Measurements from ENCODE around the gene FBXO28.
"Not testable (repeated sequence)": the region's sequence is repeated elsewhere in the genome, so short reads cannot be mapped to it uniquely, and the experiment has no call there.

The FBXO28 gene

DNA sequence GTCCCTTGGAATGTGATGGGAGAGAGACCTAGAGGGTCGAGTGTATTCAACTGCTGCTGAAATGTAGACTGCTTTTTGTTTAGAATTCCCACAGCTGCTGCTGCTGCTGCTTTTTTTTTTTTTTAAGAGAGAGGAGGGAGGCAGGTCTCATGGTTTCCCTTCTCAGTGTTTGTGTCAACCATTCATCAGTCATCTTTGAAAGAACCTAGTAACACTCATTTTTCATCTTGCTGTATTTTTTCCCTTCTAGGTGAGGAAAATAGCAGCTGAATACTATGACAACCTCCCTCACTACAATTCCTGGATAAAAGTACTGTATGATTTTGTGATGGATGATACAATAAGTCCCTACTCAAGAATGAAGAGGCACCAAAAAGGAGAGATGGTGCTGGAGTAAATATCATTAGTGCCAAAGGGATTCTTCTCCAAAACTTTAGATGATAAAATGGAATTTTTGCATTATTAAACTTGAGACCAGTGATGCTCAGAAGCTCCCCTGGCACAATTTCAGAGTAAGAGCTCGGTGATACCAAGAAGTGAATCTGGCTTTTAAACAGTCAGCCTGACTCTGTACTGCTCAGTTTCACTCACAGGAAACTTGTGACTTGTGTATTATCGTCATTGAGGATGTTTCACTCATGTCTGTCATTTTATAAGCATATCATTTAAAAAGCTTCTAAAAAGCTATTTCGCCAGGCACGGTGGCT is 78.3 kb downstream of the FBXO28 start:
- no peak for DNase-seq

- DNase-seq = no peak
Measured at GRCh38 chr1:224193319-224193966, 79.5 kb downstream of the FBXO28 start.

GRCh38 chr1:224196813-224197600 is 83.1 kb downstream of the FBXO28 start:
- no peak for DNase-seq

GRCh38 chr1:224198572-224198971 is 84.7 kb downstream of the FBXO28 start:
- no peak for DNase-seq

DNA sequence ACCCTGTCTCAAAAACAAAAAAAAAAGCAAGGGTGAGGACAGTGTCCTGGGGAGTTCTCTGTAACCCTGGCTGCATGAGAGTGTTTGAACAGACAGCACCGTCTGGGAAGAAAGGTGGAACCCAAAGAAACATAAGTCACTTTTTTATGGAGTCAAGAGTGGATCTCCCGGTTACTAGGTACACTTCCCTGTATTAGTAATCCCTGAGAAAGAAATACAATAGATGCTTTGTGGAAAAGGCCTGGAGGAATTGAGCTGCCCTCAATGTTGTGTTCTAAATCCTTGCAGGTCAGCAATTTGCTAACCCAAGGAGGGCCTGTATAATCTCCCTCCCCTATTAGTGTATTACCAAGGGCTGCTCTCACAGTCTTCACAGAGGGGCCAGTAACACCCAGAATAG is 85.8 kb downstream of the FBXO28 start:
- DNase-seq = no peak

DNA sequence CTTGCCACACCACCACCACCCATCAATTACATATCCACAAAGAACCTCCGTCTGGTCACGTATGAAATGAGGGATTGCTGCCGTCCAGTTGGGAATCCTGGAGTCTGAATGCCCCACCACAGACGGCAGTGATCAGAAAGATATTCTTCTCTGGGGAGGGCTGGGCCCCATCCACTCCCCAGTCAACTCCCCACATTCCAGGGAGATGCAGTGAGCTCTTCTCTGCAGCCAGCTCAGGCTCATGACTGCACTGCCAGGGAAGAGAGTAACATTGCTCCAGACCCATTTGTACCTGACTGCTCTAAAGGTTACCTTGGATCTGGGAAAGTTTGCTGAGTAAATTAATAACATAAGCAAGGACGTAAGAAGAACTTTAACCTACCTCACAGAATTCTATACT is 87.5 kb downstream of the FBXO28 start:
- DNase-seq = no peak

- no peak for DNase-seq
Measured at GRCh38 chr1:224201853-224202252, 87.9 kb downstream of the FBXO28 start.

- DNase-seq = no peak
Measured at GRCh38 chr1:224203243-224204016, 89.5 kb downstream of the FBXO28 start.

- DNase-seq = no peak
Measured at GRCh38 chr1:224205438-224205840, 91.5 kb downstream of the FBXO28 start.

GRCh38 chr1:224205931-224206538 is 92.1 kb downstream of the FBXO28 start:
- not testable (repeated sequence) for DNase-seq

GRCh38 chr1:224211206-224211962 is 97.5 kb downstream of the FBXO28 start:
- DNase-seq = peak; percentile 45
